GM21576 (cell line): ENCODE data around the gene MCEE.
"Not testable (repeated sequence)": the region's sequence is repeated elsewhere in the genome, so short reads cannot be mapped to it uniquely, and the experiment has no call there.

ENCODE experiments used
- ATAC-seq: cut with Tn5 transposase; IDR thresholded peaks from one replicate; pipeline ENCODE4 v1.9.1; 2021; ENCODE audit warnings: mild to moderate bottlenecking, moderate library complexity; ENCODE audit not compliant: unreplicated experiment

MCEE gene

GRCh38 chr2:71083752-71084312 is 46.2 kb downstream of the MCEE start:
- not testable (repeated sequence) for ATAC-seq

GRCh38 chr2:71083297-71083696 is 46.7 kb downstream of the MCEE start:
- ATAC-seq, result not testable (repeated sequence)

GRCh38 chr2:71082402-71083252 is 47.4 kb downstream of the MCEE start:
- peak; percentile 45 for ATAC-seq

- no peak for ATAC-seq
These were observed 51.4 kb downstream of the MCEE start for GRCh38 chr2:71078624-71079023.

- ATAC-seq, result no peak
These were observed 55.1 kb downstream of the MCEE start for GRCh38 chr2:71074893-71075395.

- no peak for ATAC-seq
These were observed 56.6 kb downstream of the MCEE start for GRCh38 chr2:71073475-71073874.

- ATAC-seq, result no peak
These were observed 57.5 kb downstream of the MCEE start for GRCh38 chr2:71072492-71072891.

- peak; percentile 43 for ATAC-seq
These were observed 58.2 kb downstream of the MCEE start for GRCh38 chr2:71071681-71072398.

GRCh38 chr2:71070294-71071093 is 59.5 kb downstream of the MCEE start:
- peak; percentile 20 for ATAC-seq

- no peak for ATAC-seq
These were observed 60.7 kb downstream of the MCEE start for GRCh38 chr2:71069376-71069775.

- ATAC-seq, result peak; percentile 47
These were observed 61.6 kb downstream of the MCEE start, which contains the start of gene NAGK for GRCh38 chr2:71068218-71069035. Gene NAGK, plus strand, starts transcription at chr2:71068648. Its CDS starts 36 bp downstream, at chr2:71068684.

- ATAC-seq, result peak; percentile 1
These were observed 62.3 kb downstream of the MCEE start for GRCh38 chr2:71067567-71068217.

- no peak for ATAC-seq
These were observed 63.2 kb downstream of the MCEE start for GRCh38 chr2:71066856-71067255.

GRCh38 chr2:71064754-71065621 is 65.0 kb downstream of the MCEE start:
- peak; percentile 18 for ATAC-seq

- ATAC-seq, result no peak
These were observed 65.9 kb downstream of the MCEE start for GRCh38 chr2:71064110-71064611.

- ATAC-seq, result no peak
These were observed 66.8 kb downstream of the MCEE start for GRCh38 chr2:71063216-71063615.

GRCh38 chr2:71060871-71061270 is 69.2 kb downstream of the MCEE start:
- ATAC-seq, result no peak

GRCh38 chr2:71060211-71060610 is 69.8 kb downstream of the MCEE start:
- no peak for ATAC-seq
